NB4 (cell line): ENCODE results near the gene BMPR2.

Source experiments
- DNase-seq: peaks from one replicate; pipeline ENCODE4 v3.0.0; 2010; ENCODE audit warnings: low read depth
- H3K4me3 ChIP-seq: one replicate; pipeline ENCODE4 v1.5.1; 2011; ENCODE audit warnings: mild to moderate bottlenecking, low read depth, low read length, moderate library complexity
- MYC ChIP-seq: IDR thresholded peaks from 2 replicates; pipeline ENCODE4 v1.6.1; 2011; ENCODE audit warnings: low read depth, low read length
- POLR2A ChIP-seq: IDR thresholded peaks from 2 replicates; pipeline ENCODE4 v1.6.1; 2011; ENCODE audit warnings: mild to moderate bottlenecking; ENCODE audit not compliant: insufficient read length; ENCODE audit errors: extremely low read depth
- TF ChIP-seq, protein P1 (sequence below): IDR thresholded peaks from one replicate; pipeline ENCODE4 v1.5.1; 2012; ENCODE audit warnings: low read depth, low read length
- TF ChIP-seq, protein P2 (sequence below): IDR thresholded peaks from 2 replicates; pipeline ENCODE4 v1.6.1; 2011; ENCODE audit warnings: low read depth, low read length

Gene BMPR2

DNA sequence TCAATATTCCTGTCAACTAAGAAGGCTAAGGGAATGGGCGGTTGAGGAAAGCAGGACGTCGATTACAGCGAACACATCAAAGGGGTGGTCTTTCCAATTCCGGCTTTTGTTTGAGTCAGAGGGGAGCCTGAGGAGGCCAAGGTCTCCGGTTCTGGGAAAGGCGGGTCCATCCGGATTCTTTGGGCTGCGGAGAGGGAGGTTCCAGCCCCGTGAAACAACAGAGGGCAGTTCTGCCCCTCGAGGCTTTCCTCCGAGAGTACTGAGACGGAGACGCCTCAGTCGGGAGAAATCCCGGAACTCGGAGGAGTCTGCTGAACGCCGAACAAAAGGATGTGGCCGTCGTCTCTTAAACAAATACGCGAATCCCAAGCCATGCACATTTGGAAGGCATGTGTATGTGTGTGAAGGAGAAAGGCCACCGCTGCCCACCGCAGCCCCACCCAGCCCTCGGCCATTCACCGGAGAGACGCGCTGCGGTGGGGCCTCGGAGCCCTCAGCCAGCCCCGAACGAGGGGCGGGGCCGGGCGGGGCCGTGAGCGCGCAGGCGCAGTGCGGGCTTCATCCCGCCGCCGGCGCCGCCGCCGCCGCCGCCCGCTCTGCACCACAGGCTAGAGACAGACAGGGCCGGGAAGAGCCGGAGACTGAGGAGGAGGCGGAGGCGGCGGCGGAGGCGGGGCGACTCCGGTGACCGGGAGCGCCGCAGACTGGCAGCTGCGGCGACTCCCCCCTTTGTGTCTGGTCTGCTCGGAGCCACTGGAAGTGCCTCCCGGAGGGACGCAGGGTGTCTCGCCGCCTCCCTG lies at the start of gene BMPR2:
Gene BMPR2, plus strand, starts transcription at position 719 of the 800 bp plus-strand sequence. CDS start 1,148 bp downstream, outside the sequence.
- H3K4me3 ChIP-seq: peak within 1 kb of the TSS; percentile 83
- TF ChIP-seq MYC (no peak), POLR2A (peak; percentile 86)
- DNase-seq: peak; percentile 90

DNA sequence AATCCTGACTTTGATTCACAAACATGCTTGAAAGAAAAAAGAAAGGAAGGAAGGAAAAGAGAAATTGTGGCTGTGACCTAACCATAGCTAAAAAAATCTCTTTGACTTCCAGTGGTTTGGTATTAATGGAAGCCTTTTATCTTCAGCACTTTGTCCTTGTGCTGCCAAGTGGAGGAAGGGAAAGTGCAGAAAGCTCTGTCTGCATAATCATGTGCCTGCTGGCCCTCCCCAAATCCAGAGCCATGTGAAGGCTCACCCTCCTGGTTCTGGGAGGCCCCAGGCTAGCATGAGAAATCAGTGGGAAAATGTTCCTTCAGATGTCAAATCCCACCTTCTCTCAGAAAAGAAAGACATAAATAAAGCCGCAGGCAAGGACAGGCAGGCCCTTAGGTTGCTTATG lies 48.3 kb upstream of the BMPR2 start:
- no peak for DNase-seq
- TF ChIP-seq MYC: no peak
- TF ChIP-seq, protein P1, sequence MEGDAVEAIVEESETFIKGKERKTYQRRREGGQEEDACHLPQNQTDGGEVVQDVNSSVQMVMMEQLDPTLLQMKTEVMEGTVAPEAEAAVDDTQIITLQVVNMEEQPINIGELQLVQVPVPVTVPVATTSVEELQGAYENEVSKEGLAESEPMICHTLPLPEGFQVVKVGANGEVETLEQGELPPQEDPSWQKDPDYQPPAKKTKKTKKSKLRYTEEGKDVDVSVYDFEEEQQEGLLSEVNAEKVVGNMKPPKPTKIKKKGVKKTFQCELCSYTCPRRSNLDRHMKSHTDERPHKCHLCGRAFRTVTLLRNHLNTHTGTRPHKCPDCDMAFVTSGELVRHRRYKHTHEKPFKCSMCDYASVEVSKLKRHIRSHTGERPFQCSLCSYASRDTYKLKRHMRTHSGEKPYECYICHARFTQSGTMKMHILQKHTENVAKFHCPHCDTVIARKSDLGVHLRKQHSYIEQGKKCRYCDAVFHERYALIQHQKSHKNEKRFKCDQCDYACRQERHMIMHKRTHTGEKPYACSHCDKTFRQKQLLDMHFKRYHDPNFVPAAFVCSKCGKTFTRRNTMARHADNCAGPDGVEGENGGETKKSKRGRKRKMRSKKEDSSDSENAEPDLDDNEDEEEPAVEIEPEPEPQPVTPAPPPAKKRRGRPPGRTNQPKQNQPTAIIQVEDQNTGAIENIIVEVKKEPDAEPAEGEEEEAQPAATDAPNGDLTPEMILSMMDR: no peak
- TF ChIP-seq, protein P2, sequence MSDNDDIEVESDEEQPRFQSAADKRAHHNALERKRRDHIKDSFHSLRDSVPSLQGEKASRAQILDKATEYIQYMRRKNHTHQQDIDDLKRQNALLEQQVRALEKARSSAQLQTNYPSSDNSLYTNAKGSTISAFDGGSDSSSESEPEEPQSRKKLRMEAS: no peak
- no peak for TF ChIP-seq POLR2A
- H3K4me3 ChIP-seq: no peak overlapping the region

DNA sequence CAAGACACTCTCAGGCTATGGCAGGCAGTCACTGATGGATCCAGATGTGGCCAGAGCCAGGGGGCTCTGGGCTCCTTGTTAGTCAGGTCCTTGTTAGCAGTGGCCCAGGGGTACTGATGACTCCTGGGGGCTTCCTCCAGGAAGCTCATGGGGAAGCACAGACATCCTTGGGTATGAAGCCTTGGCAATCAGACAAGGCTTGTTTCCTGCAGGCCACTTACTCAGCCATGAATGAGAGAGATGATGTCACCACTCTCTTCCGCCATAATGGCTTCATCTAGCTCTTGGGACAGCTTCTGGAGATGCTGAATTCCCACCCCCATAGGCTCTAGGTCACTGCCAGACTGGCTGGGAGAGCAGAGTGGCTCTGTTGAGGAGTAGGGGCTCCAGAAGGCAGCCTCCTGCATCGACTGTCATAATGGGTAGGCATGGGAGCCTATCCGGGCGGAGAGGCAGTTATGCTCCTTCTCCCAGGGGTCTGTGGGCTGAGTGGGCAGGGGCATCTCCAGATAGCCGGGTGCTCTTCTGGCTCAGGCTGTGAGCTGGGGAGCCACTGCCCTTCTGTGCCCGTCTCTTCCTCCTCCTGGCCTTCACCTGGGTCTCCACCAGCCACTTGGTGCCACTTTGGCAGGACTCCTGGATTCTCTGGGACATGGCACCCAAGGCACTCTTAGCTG lies 40.2 kb upstream of the BMPR2 start:
- TF ChIP-seq, protein P1: no peak
- no peak for TF ChIP-seq POLR2A
- TF ChIP-seq, protein P2: no peak
- TF ChIP-seq MYC: no peak
- no peak overlapping the region for H3K4me3 ChIP-seq
- no peak for DNase-seq

DNA sequence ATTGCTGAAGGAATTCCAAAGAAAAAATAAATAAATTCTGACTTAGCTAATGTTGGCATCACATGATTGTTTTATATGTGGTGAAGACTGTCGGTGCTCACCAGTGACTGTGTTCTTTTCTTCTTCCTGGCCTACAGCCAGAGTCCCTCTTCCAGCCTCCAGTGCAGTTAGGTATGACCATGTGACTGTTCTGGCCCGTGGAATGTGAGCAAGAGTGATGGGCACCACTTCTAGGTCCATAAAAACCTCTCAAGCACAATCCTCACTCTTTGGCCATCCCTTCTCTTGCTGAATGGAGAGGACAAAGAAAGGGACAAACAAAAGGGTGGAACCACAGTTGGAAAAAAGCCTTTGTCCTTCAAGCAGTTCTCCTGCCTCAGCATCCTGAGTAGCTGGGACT lies 39.0 kb upstream of the BMPR2 start:
- TF ChIP-seq, protein P2: no peak
- TF ChIP-seq, protein P1: no peak
- TF ChIP-seq POLR2A: no peak
- TF ChIP-seq MYC: no peak
- DNase-seq: no peak
- H3K4me3 ChIP-seq: no peak overlapping the region

DNA sequence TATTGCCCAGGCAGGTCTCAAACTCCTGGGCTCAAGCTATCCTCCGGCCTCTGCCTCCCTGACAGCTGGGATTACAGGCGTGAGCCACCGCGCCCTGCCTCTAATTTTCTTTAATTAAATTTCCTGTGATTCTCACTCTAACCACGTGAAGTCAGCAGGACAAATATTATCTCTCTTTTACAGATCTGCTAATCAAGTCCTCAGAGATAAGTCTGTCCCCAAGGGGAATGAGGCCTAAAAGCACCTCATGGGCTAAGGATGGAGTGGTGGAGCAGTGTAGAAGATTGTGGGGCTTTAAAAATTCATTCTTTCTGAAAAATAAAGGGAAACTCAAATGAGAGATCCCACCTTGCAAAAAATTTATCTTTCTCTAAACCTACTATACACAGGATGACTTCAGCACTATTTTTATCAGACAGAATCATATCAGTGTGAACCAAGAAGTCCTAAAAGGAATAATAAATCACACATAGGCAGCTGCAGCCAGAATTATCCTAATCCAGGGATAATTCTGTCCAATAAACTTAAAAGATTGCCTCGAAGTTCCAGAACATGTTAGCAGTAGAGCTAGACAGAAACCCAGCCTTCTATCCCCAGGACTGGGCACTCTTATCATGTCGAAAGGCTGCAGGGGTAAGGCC lies 38.3 kb upstream of the BMPR2 start:
- no peak for TF ChIP-seq MYC
- TF ChIP-seq POLR2A: no peak
- TF ChIP-seq, protein P1: no peak
- TF ChIP-seq, protein P2: no peak
- no peak overlapping the region for H3K4me3 ChIP-seq
- DNase-seq: no peak
